Stimulated activated CD8-positive, alpha-beta memory T cell treated with anti-CD3 and anti-CD28 coated beads, Interleukin-15, amount 100 ng/mL, for 24 hours (primary cell): ENCODE measurements around the gene NAV3.
"Not testable (repeated sequence)": the region's sequence is repeated elsewhere in the genome, so short reads cannot be mapped to it uniquely, and the experiment has no call there.

Source experiments
- DNase-seq: peaks from one replicate; pipeline ENCODE4 v3.0.0-alpha.2; 2020; ENCODE audit warnings: low read depth

NAV3 gene

DNA sequence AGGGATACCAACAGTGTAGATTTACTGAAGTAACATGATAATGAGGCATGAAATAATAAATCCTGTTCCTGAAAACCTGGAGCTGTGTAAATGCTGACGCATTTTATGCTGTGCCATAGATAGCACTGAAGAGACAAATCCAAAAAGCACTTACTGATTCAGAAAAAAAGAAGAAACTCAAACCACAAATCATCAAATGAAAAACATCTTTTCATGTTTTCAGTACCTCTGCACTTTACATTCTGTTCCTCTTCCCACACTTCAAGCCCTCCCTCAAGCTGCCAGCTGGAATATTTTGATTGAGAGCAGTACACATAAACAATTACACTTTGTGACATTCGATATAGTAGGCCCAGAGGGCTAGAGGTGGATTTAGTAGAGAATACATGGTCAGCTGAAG lies 362.3 kb downstream of the NAV3 start:
- no peak for DNase-seq

- no peak for DNase-seq
Observed at GRCh38 chr12:78194448-78194847, 363.8 kb downstream of the NAV3 start.

DNA sequence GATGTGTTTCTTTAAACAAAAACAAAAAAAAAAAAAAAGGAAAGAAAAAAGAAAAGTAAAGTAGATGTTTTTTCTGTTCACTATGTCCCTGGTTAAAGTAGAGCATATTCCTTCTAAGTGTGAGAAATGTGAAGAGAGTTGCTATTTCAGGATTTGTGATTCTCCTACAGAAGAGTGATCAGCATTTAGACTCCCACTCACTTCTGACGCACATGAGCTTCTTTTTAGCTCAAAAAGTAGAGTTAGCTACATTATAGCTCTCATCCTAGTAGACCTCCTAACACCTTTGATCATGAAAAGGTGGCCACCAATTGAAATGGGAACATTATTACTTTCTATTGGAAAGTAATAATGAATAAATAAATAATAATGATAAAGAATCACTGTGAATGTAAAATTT lies 368.2 kb downstream of the NAV3 start:
- no peak for DNase-seq

- DNase-seq: no peak
Observed at GRCh38 chr12:78199926-78200325, 369.2 kb downstream of the NAV3 start.

- no peak for DNase-seq
Observed at GRCh38 chr12:78204926-78205325, 374.2 kb downstream of the NAV3 start.

GRCh38 chr12:78208092-78208491 lies 377.4 kb downstream of the NAV3 start:
- DNase-seq: no peak

GRCh38 chr12:78209846-78210505 lies 379.3 kb downstream of the NAV3 start:
- DNase-seq: no peak

- DNase-seq: no peak
Observed at GRCh38 chr12:78210506-78210860, 379.8 kb downstream of the NAV3 start.

DNA sequence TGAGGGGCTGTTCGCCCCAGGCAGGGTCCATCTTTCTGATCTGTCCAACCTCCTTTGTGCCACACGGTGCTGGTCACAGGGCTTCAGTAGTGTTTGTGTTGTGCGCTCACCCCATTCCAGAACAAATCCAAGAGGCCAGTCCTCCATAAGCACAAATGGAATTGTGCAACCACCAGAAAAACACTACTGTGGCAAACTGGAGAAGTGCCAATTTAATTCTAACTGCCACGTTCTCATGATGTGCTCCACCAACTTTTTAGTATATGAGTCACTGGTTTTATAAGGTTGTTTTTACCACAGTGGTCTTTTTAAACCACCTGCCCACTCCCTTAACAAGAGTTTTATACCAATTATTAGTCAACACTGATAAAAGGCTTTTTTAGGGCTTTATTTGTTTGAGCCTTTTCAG lies 380.2 kb downstream of the NAV3 start:
- DNase-seq: no peak

DNA sequence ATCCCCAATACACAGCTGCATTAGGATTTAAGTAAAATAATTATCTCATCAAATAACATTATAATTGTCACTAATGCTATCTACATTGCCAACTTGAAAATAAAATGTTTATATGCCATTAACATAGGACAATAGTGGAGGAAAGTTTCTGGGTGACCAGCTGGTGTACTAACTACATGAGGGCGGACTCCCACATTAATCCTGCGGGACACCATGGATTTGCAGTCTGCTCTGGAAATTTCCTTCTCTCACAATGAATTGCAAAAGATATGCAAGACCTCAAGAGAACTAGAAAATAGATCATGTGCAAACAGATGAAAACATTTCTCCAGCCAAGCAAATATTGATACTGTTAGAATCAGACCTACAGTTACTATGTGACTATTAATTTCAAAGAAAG lies 390.1 kb downstream of the NAV3 start:
- DNase-seq: no peak

GRCh38 chr12:78224154-78224553 lies 393.5 kb downstream of the NAV3 start:
- no peak for DNase-seq

- no peak for DNase-seq
Observed at GRCh38 chr12:78226763-78227162, 396.1 kb downstream of the NAV3 start.

GRCh38 chr12:78229591-78230101 lies 399.0 kb downstream of the NAV3 start:
- DNase-seq: no peak

GRCh38 chr12:78232756-78233155 lies 402.1 kb downstream of the NAV3 start:
- no peak for DNase-seq

GRCh38 chr12:78236264-78236663 lies 405.6 kb downstream of the NAV3 start:
- DNase-seq: no peak

- no peak for DNase-seq
Observed at GRCh38 chr12:78239544-78239943, 408.9 kb downstream of the NAV3 start.

GRCh38 chr12:78240827-78241226 lies 410.1 kb downstream of the NAV3 start:
- no peak for DNase-seq

DNA sequence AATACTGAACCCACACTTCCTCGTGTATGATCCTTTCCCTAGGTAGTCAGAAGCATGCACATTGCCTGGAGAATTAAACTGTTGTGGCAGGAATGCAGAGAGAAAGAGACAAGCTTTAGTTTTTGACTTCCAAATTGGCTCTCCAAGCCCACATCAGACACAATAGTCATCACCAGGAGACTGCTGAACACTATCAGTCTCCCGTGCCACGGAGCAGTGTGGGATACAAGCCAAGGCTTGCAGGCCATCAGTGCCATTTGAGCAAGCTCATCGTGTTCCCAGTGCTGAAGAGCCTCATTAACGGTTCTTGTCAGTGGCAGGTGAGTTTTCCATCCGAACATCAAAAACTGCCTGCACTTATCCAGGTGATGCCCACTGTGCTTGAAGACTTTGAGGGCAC lies 410.8 kb downstream of the NAV3 start:
- DNase-seq: no peak

DNA sequence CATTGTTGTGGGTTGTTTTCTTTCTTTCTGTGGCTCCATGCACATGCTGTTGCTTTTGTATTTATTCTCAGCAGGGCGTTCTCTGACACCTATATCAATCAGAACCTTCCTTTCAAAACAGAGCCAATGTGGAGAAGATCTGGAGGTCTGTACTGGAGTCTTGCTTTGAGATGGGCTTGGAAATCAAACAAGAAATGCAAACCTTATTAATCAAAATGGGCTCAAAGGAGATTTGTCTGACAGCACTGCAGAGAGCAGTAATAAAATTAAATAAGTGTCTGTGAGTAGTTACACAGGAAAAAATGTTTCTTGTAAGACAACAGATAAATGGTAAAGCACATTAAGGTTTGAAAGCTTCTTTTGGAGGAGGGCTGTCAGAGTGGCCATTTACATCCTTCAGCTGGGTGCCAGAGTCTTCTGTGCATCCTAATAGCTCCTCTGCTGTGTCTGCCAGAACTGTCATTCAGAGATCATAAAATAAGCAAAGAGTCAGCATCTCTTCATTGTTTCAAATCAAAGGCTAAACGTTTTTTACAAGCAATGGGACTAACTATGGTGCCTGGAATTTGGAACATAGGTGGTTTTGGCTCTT lies 414.3 kb downstream of the NAV3 start:
- DNase-seq: no peak

- DNase-seq: no peak
Observed at GRCh38 chr12:78248321-78248720, 417.6 kb downstream of the NAV3 start.

DNA sequence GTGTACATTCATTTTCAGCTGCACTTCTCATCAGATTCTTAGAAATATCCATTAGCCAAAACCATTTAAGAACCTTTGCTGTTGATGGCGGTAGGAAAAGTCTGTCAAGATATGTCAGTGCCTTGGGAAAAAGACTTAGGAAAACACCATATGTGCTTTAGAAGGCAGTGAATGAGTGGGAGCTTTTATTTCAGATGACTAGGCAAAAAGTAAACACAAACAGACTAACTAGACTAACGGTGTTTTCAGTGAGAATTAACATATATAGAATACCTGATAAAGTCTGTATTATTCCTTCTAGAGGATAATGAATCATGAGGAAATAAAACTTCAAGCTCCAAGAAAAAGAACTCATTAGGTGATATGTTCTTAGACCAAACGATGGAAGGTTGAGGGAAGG lies 418.9 kb downstream of the NAV3 start:
- DNase-seq: no peak

GRCh38 chr12:78257662-78258061 lies 427.0 kb downstream of the NAV3 start:
- DNase-seq: not testable (repeated sequence)

DNA sequence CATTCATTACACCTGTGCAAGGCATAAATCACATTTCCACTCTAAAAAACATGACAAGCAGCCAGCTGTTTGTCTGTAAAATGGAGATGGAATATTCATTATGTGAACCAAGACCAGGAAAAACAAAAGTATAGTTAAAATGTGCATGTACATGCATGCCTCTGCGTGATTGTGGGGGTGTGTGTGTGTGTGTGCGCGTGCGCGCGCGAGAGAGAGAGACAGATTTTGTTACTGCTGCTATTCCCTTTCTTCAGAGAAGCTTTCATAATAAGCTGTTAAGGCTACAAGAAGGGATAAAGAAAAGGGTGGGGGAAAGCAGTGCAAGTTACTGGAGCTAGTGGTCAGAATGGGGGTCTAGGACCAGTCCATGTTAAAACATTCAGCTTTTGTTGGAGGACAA lies 430.3 kb downstream of the NAV3 start:
- no peak for DNase-seq

GRCh38 chr12:78261901-78262300 lies 431.2 kb downstream of the NAV3 start:
- no peak for DNase-seq
